ENCODE measurements around the gene RNF157. TPM values are rescaled to one million over a fixed set of nuclear protein-coding genes. Genes with fewer than 3 reads are reported as not detected.

The RNF157 gene
- total and polyA plus RNA-seq, 2 of the 4 experiments (the other 2 are of a cell fraction), result 0.54 to 1.3 TPM

DNA sequence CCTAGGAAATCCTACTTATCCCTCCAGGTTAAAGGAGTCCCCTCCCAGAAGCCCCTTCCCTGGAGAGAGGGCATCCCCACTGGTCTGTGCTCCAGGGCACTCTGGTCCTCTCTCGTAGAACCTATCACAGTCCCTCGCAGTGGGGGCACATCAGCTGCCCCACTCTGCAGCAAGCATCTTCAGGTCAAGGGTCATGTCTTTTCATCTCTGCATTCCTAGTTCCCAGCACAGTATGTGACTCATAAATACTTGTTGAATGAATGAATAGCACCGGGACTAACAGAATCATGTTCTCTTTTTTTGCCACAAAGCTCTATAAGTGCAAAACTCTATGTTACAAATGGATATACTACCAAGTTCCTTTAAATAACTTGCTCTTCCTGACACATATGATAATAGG is 36.0 kb downstream of the RNF157 start:
- Histone ChIP-seq H3K27ac (ENCODE audit: insufficient read depth, low read length) (no peak overlapping the region), H3K4me2 (ENCODE audit: low read depth, low read length) (no peak overlapping the region), H2BK120ac (ENCODE audit: low read depth, low read length) (peak overlapping the region; percentile 39; the same call in 1 of the 2 replicates), H4K20me1 (ENCODE audit: insufficient read depth, low read length) (no peaks in the 10 kb centered on the region), H3K23ac (ENCODE audit: low read depth, low read length) (no peak overlapping the region), H3K14ac (replicated peaks; ENCODE audit: low read depth, low read length) (no peak overlapping the region), H4K5ac (ENCODE audit: low read depth, low read length) (no peak overlapping the region), H3K56ac (ENCODE audit: extremely low read depth, insufficient read depth, low read length) (no peak overlapping the region), H2AK9ac (replicated peaks; ENCODE audit: low read depth, low read length, poor library complexity) (no peak overlapping the region), H3K9me1 (ENCODE audit: insufficient read depth, low read length) (peaks cover 17% of the 10 kb centered on the region), H2BK15ac (ENCODE audit: low read depth, low read length) (peak overlapping the region; percentile 28; the same call in 1 of the 3 replicates), H4K8ac (ENCODE audit: low read depth in 2 of 2, low read length in 2 of 2) (no peak overlapping the region), H4K91ac (ENCODE audit: insufficient read depth, low read depth, low read length) (0 out of 2 replicates have a peak overlapping the region, but pooled peaks have one; percentile 1), H2BK20ac (ENCODE audit: low read depth, low read length) (no peak overlapping the region), H3K36me3 (ENCODE audit: control insufficient read depth, insufficient read depth, low read length) (no peaks in the 10 kb centered on the region), H3K9me3 (ENCODE audit: control insufficient read depth, insufficient read depth, low read length) (no peaks in the 10 kb centered on the region), H3K27me3 (ENCODE audit: control insufficient read depth, insufficient read depth, low read length) (no peaks in the 10 kb centered on the region), H3K4me1 (ENCODE audit: control insufficient read depth, insufficient read depth, low read length) (peaks cover 5% of the 10 kb centered on the region), H3K4ac (ENCODE audit: low read depth, low read length) (peak overlapping the region; percentile 12; the same call in 1 of the 2 replicates), H3K18ac (ENCODE audit: low read depth, low read length) (no peak overlapping the region), H2AFZ (replicated peaks; ENCODE audit: low read length, poor library complexity) (no peak overlapping the region), H3K79me1 (ENCODE audit: low read depth in 1 of 2, low read length in 2 of 2) (no peaks in the 10 kb centered on the region; a peak in 1 of 4 replicates), H2AK5ac (ENCODE audit: low read depth, low read length) (no peak overlapping the region), H3K9ac (ENCODE audit: low read depth, low read length) (no peak overlapping the region), H2BK5ac (ENCODE audit: low read depth, low read length, poor library complexity, severe bottlenecking) (peak overlapping the region; percentile 78), H3K4me3 (ENCODE audit: insufficient read depth, low read depth, low read length) (no peak overlapping the region)
- TF ChIP-seq, protein P1, sequence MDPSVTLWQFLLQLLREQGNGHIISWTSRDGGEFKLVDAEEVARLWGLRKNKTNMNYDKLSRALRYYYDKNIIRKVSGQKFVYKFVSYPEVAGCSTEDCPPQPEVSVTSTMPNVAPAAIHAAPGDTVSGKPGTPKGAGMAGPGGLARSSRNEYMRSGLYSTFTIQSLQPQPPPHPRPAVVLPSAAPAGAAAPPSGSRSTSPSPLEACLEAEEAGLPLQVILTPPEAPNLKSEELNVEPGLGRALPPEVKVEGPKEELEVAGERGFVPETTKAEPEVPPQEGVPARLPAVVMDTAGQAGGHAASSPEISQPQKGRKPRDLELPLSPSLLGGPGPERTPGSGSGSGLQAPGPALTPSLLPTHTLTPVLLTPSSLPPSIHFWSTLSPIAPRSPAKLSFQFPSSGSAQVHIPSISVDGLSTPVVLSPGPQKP (IDR thresholded peaks at IDR 0.05; ENCODE audit: borderline replicate concordance, low read depth, low read length), result no peak
- TF ChIP-seq FOS (IDR thresholded peaks at IDR 0.05; ENCODE audit: low read depth, low read length), result peak; percentile 74
- TF ChIP-seq, protein P2, sequence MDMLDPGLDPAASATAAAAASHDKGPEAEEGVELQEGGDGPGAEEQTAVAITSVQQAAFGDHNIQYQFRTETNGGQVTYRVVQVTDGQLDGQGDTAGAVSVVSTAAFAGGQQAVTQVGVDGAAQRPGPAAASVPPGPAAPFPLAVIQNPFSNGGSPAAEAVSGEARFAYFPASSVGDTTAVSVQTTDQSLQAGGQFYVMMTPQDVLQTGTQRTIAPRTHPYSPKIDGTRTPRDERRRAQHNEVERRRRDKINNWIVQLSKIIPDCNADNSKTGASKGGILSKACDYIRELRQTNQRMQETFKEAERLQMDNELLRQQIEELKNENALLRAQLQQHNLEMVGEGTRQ (IDR thresholded peaks at IDR 0.05; ENCODE audit: low read depth, low read length), result 0 out of 2 replicates have a peak, but pooled peaks have one; percentile 4
- in situ Hi-C loops (cut with MboI; ENCODE audit: low sequenced_read_pairs), result no loop called here
- peak; percentile 98 for ATAC-seq (ENCODE audit: low read depth)
- 54% methylated on average over 2 of the region's 3 CpGs; no CpG with 5 or more reads in 1 of the 2 experiments for WGBS, 2 experiments (ENCODE audit: extremely low coverage in 2 of 2, insufficient read length in 1 of 2)
- dilution Hi-C loops (cut with HindIII; ENCODE audit: low sequenced_read_pairs, unreplicated experiment), result no loop called here
- DNase-seq, result peak; percentile 86
- intact Hi-C loops (cut with micrococcal nuclease), result no loop called here
- BruUV-seq (replicated peaks), result no TSS peak
- CTCF ChIA-PET, result interaction anchor here (1.2 kb wide), 1 partner anchor 20 kb away, joined by 4 read pairs; no protein-coding TSS in a partner anchor
- POLR2A ChIA-PET (ENCODE audit: unreplicated experiment), result interaction anchor here (0.7 kb wide), 1 partner anchor 193 kb away, joined by 9 read pairs; no protein-coding TSS in a partner anchor

All from IMR-90 (cell line).